Uterus (tissue), 2 donors: ENCODE measurements around the gene NPEPL1.

ENCODE experiments used
- POLR2A ChIP-seq, 2 donors: fragments of 450-650 bp; IDR thresholded peaks; one replicate each; pipeline ENCODE4 v1.6.1; 2016; ENCODE audit warnings: antibody characterized with exemption in 2 of 2, mild to moderate bottlenecking in 1 of 2, moderate library complexity in 1 of 2
- TF ChIP-seq, protein P1 (sequence below), 4 experiments: fragments of 200-600 bp in 2 of 4; fragments of 450-650 bp in 2 of 4; sonication (generic) in 2 of 4; IDR thresholded peaks; one replicate each; pipeline ENCODE4 v1.5.1; 2016 to 2019; ENCODE audit warnings: antibody characterized with exemption in 4 of 4, mild to moderate bottlenecking in 2 of 4, moderate library complexity in 1 of 4

GRCh38 chr20:58693226-58694006 lies 816 bp downstream of the NPEPL1 start:
- TF ChIP-seq, protein P1, sequence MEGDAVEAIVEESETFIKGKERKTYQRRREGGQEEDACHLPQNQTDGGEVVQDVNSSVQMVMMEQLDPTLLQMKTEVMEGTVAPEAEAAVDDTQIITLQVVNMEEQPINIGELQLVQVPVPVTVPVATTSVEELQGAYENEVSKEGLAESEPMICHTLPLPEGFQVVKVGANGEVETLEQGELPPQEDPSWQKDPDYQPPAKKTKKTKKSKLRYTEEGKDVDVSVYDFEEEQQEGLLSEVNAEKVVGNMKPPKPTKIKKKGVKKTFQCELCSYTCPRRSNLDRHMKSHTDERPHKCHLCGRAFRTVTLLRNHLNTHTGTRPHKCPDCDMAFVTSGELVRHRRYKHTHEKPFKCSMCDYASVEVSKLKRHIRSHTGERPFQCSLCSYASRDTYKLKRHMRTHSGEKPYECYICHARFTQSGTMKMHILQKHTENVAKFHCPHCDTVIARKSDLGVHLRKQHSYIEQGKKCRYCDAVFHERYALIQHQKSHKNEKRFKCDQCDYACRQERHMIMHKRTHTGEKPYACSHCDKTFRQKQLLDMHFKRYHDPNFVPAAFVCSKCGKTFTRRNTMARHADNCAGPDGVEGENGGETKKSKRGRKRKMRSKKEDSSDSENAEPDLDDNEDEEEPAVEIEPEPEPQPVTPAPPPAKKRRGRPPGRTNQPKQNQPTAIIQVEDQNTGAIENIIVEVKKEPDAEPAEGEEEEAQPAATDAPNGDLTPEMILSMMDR (IDR thresholded peaks at IDR 0.05), result no peak
- no peak for TF ChIP-seq POLR2A (IDR thresholded peaks at IDR 0.05)
